Measurements from ENCODE around the gene TSPEAR.
"Not testable (repeated sequence)": the region's sequence is repeated elsewhere in the genome, so short reads cannot be mapped to it uniquely, and the experiment has no call there.

The TSPEAR gene

DNA sequence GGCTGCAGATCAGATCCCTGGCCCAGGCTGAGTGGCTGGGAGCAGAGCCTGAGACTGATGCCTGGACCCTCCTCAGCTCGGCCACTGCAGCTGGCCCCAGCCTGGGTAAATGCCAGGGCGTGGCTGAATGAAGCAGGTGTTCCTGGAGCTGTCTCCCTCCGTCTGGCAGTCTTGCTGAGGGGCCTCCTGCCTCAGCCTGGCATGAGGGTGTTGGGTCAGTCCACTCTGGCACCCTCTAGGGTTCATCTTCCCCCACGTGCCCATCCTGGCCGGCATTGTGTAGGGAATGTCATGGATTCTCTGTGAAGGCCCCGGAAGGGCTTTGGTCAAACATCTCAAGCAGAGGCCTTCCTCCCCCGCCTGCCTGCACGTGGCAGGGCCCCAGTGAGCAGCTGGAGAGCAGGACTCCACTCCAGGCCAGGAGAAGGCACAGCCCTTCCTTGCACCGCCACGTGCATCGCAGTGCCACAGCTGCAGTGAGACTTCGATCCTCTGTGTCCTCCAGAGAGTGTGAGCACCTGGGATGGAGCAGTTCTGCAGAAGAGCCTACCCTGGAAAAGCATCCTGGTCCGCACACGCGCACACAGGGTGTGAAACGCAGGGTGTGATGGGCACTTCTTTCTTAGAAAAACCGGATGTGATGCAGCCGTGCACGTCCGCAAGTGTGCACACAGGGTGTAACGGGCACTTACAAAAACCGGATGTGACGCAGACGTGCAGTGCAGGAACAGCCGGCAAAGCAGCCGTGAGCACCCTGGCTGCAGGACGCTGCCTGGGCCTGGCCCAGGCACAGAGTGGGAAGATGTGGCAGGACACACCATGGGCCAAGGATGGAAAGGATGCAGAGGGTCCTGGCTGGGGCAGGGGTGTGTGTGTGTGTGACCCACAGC, 142.5 kb downstream of the TSPEAR start:
- no peak for DNase-seq (ENCODE audit: low read depth)

- no peak for DNase-seq (ENCODE audit: low read depth)
These were observed 143.1 kb downstream of the TSPEAR start for GRCh38 chr21:44568261-44568660.

- no peak for DNase-seq (ENCODE audit: low read depth)
These were observed 143.7 kb downstream of the TSPEAR start for GRCh38 chr21:44567481-44568171.

- DNase-seq (ENCODE audit: low read depth) = no peak
These were observed 145.0 kb downstream of the TSPEAR start for GRCh38 chr21:44566403-44566802.

GRCh38 chr21:44564886-44565598, 146.3 kb downstream of the TSPEAR start:
- no peak for DNase-seq (ENCODE audit: low read depth)

DNA sequence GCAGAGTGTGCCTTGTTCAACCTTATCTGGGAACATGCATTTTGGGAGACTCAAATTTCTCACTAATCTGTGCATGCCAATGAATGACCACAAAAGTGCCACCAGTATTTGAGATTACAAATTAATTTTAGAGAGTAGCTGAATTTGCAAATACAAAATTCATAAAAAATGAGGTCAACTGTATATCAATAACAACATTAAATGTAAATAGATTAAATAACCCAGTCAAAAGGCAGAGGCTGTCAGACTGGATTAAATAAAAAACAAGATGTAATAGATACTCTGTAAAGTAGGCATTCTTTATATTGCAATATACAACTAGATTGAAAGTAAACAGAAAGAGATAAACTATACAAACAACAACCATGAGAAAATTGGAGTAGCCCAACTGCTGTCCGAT, 147.3 kb downstream of the TSPEAR start:
- no peak for DNase-seq (ENCODE audit: low read depth)

GRCh38 chr21:44558695-44559094, 152.7 kb downstream of the TSPEAR start, which contains the start of gene KRTAP10-3:
Gene KRTAP10-3 (minus strand): TSS chr21:44558795. CDS start chr21:44558715, 80 bp downstream.
- DNase-seq (ENCODE audit: low read depth) = no peak

- DNase-seq (ENCODE audit: low read depth) = not testable (repeated sequence)
These were observed 153.1 kb downstream of the TSPEAR start for GRCh38 chr21:44558329-44558675.

DNA sequence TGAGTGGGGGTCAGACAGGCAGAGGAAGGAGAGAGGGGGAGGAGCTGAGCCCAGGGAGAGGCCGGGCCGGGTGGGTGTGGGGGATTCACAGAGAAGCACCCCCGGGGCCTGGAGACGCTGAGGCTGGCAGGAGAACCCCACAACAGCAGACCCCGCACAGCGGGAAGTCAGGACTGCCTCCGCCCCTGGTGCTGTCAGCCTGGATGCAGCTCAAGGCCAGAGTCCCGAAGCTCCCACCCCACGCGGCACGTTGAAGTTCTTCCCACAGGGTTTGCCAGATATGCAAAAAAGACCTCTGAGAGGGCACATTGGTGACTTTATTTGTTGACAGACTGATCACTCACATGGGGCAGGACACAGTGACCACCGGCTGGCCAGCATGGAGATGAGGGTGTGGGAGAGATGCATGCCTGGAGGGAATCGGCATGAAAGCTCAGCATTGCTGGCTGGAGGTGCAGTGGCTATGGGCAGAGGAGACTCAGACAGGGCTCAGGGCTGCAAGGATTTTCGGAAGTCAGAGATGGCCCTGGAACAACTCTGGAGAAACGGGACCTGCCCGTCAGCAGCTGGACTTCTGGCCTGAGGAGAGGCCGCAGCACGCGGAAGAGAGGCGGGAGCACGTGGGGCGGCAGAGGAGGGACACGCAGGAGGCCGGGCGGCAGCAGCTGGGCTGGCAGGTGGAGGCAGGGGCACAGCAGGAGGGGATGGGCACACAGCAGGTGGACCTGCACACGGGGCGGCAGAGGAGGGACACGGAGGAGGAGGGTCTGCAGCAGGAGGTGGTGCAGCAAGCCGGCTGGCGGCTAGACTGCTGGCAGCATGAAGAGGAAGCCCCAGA, 153.7 kb downstream of the TSPEAR start:
- DNase-seq (ENCODE audit: low read depth) = no peak

DNA sequence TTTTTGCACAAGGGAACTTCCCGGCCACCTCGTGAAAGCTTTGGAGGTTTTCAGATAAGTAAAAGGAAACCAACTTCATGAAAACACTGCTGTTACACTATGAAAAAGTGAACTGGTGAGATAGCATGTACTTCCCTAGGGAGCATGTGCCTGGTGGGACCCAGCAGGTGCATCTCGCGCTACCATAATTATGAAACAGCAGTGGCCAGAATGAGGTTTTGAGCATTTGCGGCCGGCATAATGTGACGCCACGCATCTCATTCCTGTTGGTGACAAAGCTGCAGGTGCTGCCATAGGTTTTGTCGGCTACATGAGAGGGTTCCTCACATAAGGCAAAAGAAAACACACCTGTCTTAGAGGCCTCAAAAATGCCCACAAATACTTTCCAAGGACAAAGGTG, 154.5 kb downstream of the TSPEAR start:
- no peak for DNase-seq (ENCODE audit: low read depth)

- no peak for DNase-seq (ENCODE audit: low read depth)
These were observed 156.0 kb downstream of the TSPEAR start for GRCh38 chr21:44555200-44555875.

GRCh38 chr21:44552681-44553080, 158.7 kb downstream of the TSPEAR start:
- no peak for DNase-seq (ENCODE audit: low read depth)

GRCh38 chr21:44552136-44552535, 159.2 kb downstream of the TSPEAR start:
- DNase-seq (ENCODE audit: low read depth) = no peak

- DNase-seq (ENCODE audit: low read depth) = no peak
These were observed 159.9 kb downstream of the TSPEAR start, which contains the start of gene KRTAP10-2 for GRCh38 chr21:44551340-44551961. Gene KRTAP10-2 (minus strand): TSS chr21:44551505. CDS start chr21:44551458, 47 bp downstream.

DNA sequence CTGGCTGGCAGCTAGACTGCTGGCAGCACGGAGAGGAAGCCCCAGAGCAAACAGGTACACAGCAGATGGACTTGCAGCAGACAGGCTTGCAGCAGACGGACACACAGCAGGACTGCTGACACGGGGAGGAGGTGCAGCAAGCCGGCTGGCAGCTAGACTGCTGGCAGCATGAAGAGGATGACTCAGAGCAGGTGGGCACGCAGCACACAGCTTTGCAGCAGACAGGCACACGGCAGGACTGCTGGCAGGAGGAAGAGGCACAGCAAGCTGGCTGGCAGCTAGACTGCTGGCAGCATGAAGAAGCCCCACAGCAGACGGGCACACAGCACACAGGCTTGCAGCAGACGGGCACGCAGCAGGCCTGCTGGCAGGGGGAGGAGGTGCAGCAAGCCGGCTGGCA, 160.6 kb downstream of the TSPEAR start:
- DNase-seq (ENCODE audit: low read depth) = no peak

GRCh38 chr21:44550285-44550684, 161.1 kb downstream of the TSPEAR start:
- not testable (repeated sequence) for DNase-seq (ENCODE audit: low read depth)

GRCh38 chr21:44549525-44550211, 161.7 kb downstream of the TSPEAR start:
- DNase-seq (ENCODE audit: low read depth) = no peak

- DNase-seq (ENCODE audit: low read depth) = no peak
These were observed 162.4 kb downstream of the TSPEAR start for GRCh38 chr21:44548922-44549321.

DNA sequence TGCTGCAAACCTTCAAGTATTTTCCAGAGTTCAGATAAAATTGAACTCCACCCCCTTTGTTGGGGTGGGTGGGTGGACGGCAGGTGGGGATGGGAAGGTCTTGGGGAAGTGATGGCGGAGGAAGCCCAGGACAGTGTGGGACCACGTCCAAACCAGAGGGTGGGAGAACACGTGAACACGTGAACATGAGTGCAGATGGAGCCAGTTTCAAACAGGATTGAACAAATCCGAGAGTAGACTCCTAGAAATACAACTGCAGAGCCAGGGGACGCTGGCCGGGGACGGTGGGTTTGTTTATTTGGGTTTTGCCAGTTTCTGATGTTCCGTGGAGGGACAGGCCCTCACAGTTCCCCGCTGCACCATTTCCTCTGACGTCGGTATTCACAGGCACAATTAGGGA, 163.0 kb downstream of the TSPEAR start:
- no peak for DNase-seq (ENCODE audit: low read depth)
